NCI-H1092 treated with DMSO at 0.1 percent for 48 hours (cell line): ENCODE data around the gene FFAR2.

ENCODE experiments used
- DNase-seq: peaks from one replicate; lab custom pipeline; 2025; lab: John Stamatoyannopoulos, UW

FFAR2 gene

GRCh38 chr19:35486268-35486708 is 38.2 kb downstream of the FFAR2 start:
- DNase-seq, result no peak

- no peak for DNase-seq
Measured at GRCh38 chr19:35487656-35488182, 39.7 kb downstream of the FFAR2 start.

GRCh38 chr19:35488677-35489076 is 40.6 kb downstream of the FFAR2 start:
- no peak for DNase-seq

DNA sequence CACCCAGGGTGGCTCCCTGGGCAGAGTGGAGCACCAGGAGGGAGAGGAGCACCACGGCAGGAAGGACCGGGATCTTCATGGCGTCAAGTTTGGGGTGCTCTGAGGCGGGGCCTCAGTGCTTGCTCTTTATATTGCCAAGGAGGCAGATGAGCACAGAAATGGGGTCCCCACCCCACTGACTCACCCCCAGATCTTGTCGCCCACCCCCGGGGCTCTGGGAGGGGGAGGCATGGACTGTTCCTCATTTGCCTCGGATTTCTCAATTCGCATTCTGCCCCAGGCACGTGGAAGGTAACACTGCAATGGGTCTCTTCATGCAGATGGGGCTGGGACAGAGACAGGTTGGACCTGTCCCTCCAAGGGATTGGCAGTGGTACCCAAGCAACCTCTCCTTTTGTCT is 42.3 kb downstream of the FFAR2 start, which contains the start of gene KRTDAP:
Gene KRTDAP, minus strand, starts transcription at position 101 of the 400 bp plus-strand sequence. Its CDS starts 22 bp downstream, at position 79.
- no peak for DNase-seq

GRCh38 chr19:35491836-35492360 is 43.8 kb downstream of the FFAR2 start:
- no peak for DNase-seq

DNA sequence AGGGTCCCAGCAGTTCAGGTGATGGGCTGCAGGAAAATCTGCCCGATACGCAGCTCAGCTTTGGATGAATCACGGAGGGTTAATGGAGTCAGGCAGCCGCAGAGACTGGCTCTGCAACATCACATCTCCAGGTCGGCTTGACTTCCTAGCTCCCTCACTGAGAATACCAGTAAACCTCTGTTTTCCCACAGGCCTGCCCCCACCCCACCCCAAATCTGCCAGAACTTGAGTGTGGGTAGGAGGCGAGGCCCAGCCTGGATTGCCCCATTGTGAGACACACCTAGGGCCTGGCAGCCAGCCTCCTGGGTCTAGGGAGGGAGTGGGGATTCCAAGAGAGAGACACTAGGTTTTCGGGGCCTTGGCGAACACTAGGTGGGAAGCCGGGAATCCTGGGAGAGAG is 45.9 kb downstream of the FFAR2 start:
- DNase-seq, result no peak

DNA sequence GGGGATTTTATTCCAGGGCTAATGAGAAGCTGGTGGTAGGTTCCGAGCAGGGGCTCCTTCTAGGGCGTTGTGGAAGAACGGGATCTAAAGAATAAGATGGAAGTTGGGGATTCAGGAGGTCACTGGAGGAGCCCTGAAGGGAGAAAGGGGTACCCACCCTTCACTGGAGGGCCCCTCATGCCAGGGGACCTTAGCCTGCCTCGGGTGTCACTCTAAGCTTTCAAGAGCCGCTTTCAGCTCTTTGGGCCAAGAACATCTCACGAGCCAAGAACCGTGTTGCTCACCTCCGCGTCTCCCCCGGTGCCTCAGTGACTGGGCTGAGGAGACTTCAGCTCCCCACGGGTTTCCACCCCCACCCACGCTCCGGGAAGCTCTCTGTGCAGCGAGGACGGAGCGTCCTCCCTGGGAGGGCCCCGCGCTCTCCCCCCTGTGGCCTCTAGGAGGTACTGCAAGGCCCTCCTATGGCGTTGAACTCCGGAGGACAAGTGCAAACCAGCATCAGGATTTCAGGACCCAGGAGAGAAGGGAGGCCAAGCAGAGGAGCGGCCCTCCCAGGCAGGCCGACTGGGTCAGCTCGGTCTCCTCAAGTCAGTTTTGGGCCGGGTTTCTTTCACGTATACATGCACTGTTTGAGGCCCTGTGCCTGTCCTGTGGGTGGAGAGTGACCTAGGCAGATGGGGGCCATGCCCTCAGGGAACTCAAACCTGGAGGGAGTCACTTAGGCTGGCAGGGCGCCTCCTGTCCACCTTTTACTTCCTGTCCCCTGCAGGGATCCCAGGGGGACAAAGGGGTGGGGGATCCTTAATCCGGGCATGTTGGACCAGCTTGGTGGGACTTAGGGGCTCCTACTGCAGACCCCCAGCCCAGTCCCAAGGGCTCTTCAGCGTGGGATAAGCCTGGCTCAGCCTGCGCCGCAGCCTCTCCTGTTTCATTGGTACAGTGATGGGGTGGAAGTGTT is 47.3 kb downstream of the FFAR2 start:
- DNase-seq, result peak; percentile 6

- no peak for DNase-seq
Measured at GRCh38 chr19:35497406-35497805, 49.3 kb downstream of the FFAR2 start.

- DNase-seq, result no peak
Measured at GRCh38 chr19:35498220-35498619, 50.2 kb downstream of the FFAR2 start.

DNA sequence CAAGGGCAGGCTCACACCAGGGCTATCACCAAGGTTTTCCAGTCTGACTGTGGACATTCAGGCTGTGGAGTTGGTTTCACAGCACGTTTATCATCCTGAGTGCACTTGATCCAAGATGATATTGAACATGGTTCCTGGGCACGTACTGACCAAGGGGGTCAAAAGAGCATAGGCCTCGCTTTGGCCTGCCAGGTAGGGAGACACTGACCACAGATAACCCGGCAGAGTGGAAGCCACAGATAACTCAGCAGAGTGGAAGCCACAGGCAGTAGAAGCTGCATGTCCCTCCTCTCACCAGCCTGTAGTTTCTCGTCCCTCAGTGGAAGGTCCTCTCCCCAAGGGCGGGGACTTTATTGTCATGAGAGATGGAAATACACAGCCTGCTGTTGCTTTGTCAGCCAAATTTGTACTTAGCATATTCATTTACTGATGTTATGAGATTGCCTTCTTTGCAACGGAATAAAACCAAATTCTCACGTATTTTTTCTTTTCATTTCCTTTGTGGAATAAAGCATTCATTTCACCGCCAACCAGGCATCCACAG is 51.0 kb downstream of the FFAR2 start:
- no peak for DNase-seq

DNA sequence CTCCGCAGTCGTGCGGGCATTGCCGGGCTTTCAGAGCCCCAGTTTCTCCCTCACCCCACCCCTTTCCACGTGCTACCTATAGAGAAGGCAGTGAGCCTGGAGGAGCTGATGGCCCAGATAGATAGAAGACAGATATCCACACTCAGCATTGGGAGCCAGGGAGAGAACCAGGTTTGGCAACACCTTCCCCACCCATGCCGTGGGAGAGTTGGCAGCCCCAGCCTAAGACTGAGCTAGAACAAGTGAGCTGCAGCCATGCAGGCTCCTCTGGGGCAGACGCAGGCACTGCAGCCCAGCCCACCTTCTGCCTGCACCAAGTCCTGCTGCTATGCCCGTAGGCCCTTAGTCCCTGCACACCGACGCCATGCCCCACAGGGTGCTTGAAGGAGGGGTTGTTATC is 52.6 kb downstream of the FFAR2 start:
- no peak for DNase-seq
